SK-N-SH (cell line): Measurements from ENCODE around the gene SLC13A3. TPM values are rescaled to one million over a fixed set of nuclear protein-coding genes. Genes with fewer than 3 reads are reported as not detected.

Experiments used
- CTCF ChIA-PET: fragments of 300-600, 350-600 bp; formaldehyde crosslinking; extraction: SDS; loops from one replicate; lab custom pipeline; 2021; lab: Yijun Ruan, JAX
- POLR2A ChIA-PET: fragments of 350-600 bp; sonication (Branson Sonifier 250); formaldehyde crosslinking; extraction: SDS; loops from one replicate; lab custom pipeline; 2020; ENCODE audit warnings: antibody characterized with exemption, inconsistent platforms; lab: Yijun Ruan, JAX
- DNase-seq: peaks from one replicate; pipeline ENCODE4 v3.0.0; 2012
- H2AFZ ChIP-seq: fragments of 200-600 bp; sonication (generic); 2 replicates; pipeline ENCODE4 v1.8.1; 2016; ENCODE audit warnings: antibody characterized with exemption, mild to moderate bottlenecking, low read depth
- H3F3A ChIP-seq: fragments of 200-600 bp; sonication (generic); replicated peaks from 2 replicates; pipeline ENCODE3; 2016; ENCODE audit warnings: antibody characterized with exemption, mild to moderate bottlenecking; ENCODE audit not compliant: insufficient read depth
- H3K27ac ChIP-seq, 2 experiments: fragments of 200-500 bp in 1 of 2; fragments of 200-600 bp in 1 of 2; sonication (Bioruptor generic) in 1 of 2; sonication (generic), shearing (Covaris generic) in 1 of 2; 2 replicates each; pipeline versions ENCODE4 v1.5.1 to v1.6.1; 2014 to 2016; ENCODE audit warnings: low read depth in 2 of 2, inconsistent platforms in 1 of 2, low read length in 1 of 2, mild to moderate bottlenecking in 1 of 2, mixed read lengths in 1 of 2
- H3K27me3 ChIP-seq: fragments of 200-600 bp; sonication (generic), shearing (Covaris generic); 2 replicates; pipeline ENCODE4 v1.6.1; 2016; ENCODE audit warnings: mixed run types; ENCODE audit not compliant: insufficient read depth
- H3K36me3 ChIP-seq, 2 experiments: fragments of 200-500 bp in 1 of 2; fragments of 200-600 bp in 1 of 2; sonication (Bioruptor generic) in 1 of 2; sonication (generic) in 1 of 2; replicated peaks in 1 of 2; 2 replicates each; pipeline versions ENCODE3 to v1.5.1; 2014 to 2016; ENCODE audit warnings: low read length in 1 of 2, mild to moderate bottlenecking in 1 of 2; ENCODE audit not compliant: insufficient read depth in 2 of 2, control insufficient read depth in 1 of 2
- H3K4me1 ChIP-seq, 2 experiments: fragments of 200-500 bp in 1 of 2; fragments of 200-600 bp in 1 of 2; sonication (Bioruptor generic) in 1 of 2; sonication (generic), shearing (Covaris generic) in 1 of 2; 2 replicates each; pipeline versions ENCODE4 v1.5.1 to v1.6.1; 2014 to 2016; ENCODE audit warnings: low read depth in 1 of 2, low read length in 1 of 2, mixed run types in 1 of 2; ENCODE audit not compliant: insufficient read depth in 2 of 2, control insufficient read depth in 1 of 2
- H3K4me2 ChIP-seq: fragments of 200-600 bp; sonication (generic), shearing (Covaris generic); 2 replicates; pipeline ENCODE4 v1.6.1; 2017; ENCODE audit warnings: mixed run types
- H3K4me3 ChIP-seq, 2 experiments: fragments of 200-500 bp in 1 of 2; fragments of 200-600 bp in 1 of 2; sonication (Bioruptor generic) in 1 of 2; sonication (generic), shearing (Covaris generic) in 1 of 2; 2 replicates each; pipeline versions ENCODE4 v1.5.1 to v1.8.1; 2014 to 2016; ENCODE audit warnings: low read depth in 2 of 2, inconsistent platforms in 1 of 2, low read length in 1 of 2, mild to moderate bottlenecking in 1 of 2, mixed read lengths in 1 of 2, moderate library complexity in 1 of 2
- H3K79me2 ChIP-seq: fragments of 200-600 bp; sonication (generic); 2 replicates; pipeline ENCODE4 v1.8.1; 2017; ENCODE audit warnings: mild to moderate bottlenecking; ENCODE audit not compliant: insufficient read depth
- H3K9ac ChIP-seq: fragments of 200-600 bp; sonication (generic); 2 replicates; pipeline ENCODE4 v1.6.1; 2017; ENCODE audit warnings: mixed run types
- H3K9me2 ChIP-seq: fragments of 200-600 bp; sonication (generic); 2 replicates; pipeline ENCODE4 v1.6.1; 2017; ENCODE audit warnings: mixed run types
- H3K9me3 ChIP-seq: fragments of 200-600 bp; sonication (generic); 2 replicates; pipeline ENCODE4 v1.6.1; 2017; ENCODE audit warnings: mixed run types, mild to moderate bottlenecking, moderate library complexity
- H4K20me1 ChIP-seq: fragments of 200-600 bp; sonication (generic); 2 replicates; pipeline ENCODE4 v1.6.1; 2017; ENCODE audit warnings: mild to moderate bottlenecking, mixed run types; ENCODE audit not compliant: insufficient read depth
- CHD2 ChIP-seq: fragments of 150-350 bp; IDR thresholded peaks from 2 replicates; pipeline ENCODE4 v1.6.1; 2018; ENCODE audit warnings: low read length; ENCODE audit not compliant: partially characterized antibody
- ELF1 ChIP-seq: IDR thresholded peaks from 2 replicates; pipeline ENCODE4 v1.4.0; 2012
- EP300 ChIP-seq, 2 experiments: IDR thresholded peaks; 2 replicates each; pipeline versions ENCODE4 v1.4.0 to v1.6.1; 2012; ENCODE audit warnings: borderline replicate concordance in 1 of 2, low read depth in 1 of 2, low read length in 1 of 2
- FOXJ3 ChIP-seq: sonication (generic); formaldehyde crosslinking; IDR thresholded peaks from 2 replicates; pipeline ENCODE4 v1.5.1; 2020; ENCODE audit warnings: mild to moderate bottlenecking, missing genetic modification reagents
- GABPA ChIP-seq: IDR thresholded peaks from 2 replicates; pipeline ENCODE4 v1.4.0; 2012; ENCODE audit warnings: low read depth, mild to moderate bottlenecking
- JUND ChIP-seq: IDR thresholded peaks from 2 replicates; pipeline ENCODE4 v1.4.0; 2012
- MAX ChIP-seq: IDR thresholded peaks from 2 replicates; pipeline ENCODE4 v1.4.0; 2012; ENCODE audit warnings: low read depth
- RFX5 ChIP-seq: IDR thresholded peaks from 2 replicates; pipeline ENCODE4 v1.6.1; 2012; ENCODE audit warnings: mild to moderate bottlenecking, improper control_type of control experiment, low read length
- RXRA ChIP-seq: IDR thresholded peaks from 2 replicates; pipeline ENCODE4 v1.4.0; 2012; ENCODE audit warnings: low read depth, mild to moderate bottlenecking, borderline replicate concordance
- USF1 ChIP-seq: IDR thresholded peaks from 2 replicates; pipeline ENCODE4 v1.4.0; 2012; ENCODE audit warnings: low read depth, borderline replicate concordance
- USF2 ChIP-seq: fragments of 150-350 bp; IDR thresholded peaks from 2 replicates; pipeline ENCODE4 v1.6.1; 2017; ENCODE audit warnings: antibody characterized with exemption, low read length, low read depth, borderline replicate concordance
- ZBTB33 ChIP-seq: IDR thresholded peaks from 2 replicates; pipeline ENCODE4 v1.4.0; 2012; ENCODE audit warnings: low read depth, borderline replicate concordance
- whole genome bisulfite sequencing: methylation state at CpG from one replicate; pipeline ENCODE4 v1.1.6; 2017; ENCODE audit warnings: low lambda C conversion rate; 5-methylcytosine and 5-hydroxymethylcytosine counted together
- polyA plus RNA-seq, 3 experiments: library from polyadenylated mRNA; depleted of rRNA; stranded (reverse); fragments of >200 nt; gene quantifications; 2 replicates each; pipeline ENCODE4 v1.2.3, GENCODE V29; 2012

SLC13A3 gene
- polyA plus RNA-seq, 1 of the 3 experiments (the other 2 are of a cell fraction) = 0.10 TPM

- Histone ChIP-seq H3K9me2 (no peaks in the 10 kb centered on the region), H3K79me2 (no peaks in the 10 kb centered on the region), H3K27me3 (no peaks in the 10 kb centered on the region), H3K4me2 (no peak overlapping the region), H2AFZ (no peak overlapping the region), H3K36me3 (no peaks in the 10 kb centered on the region), H3K4me3 (no peak overlapping the region), H3K27ac (no peak overlapping the region), H3K9me3 (no peaks in the 10 kb centered on the region), H3F3A (no peaks in the 10 kb centered on the region), H3K9ac (no peak overlapping the region), H4K20me1 (no peaks in the 10 kb centered on the region), H3K4me1 (no peaks in the 10 kb centered on the region)
- no peak for TF ChIP-seq USF2
- no peak for TF ChIP-seq JUND
- TF ChIP-seq MAX = no peak
- TF ChIP-seq FOXJ3 = no peak
- TF ChIP-seq EP300 (IDR thresholded peaks at IDR 0.05; ENCODE audit: borderline replicate concordance in 1 of 2, low read depth in 1 of 2, low read length in 1 of 2) = no peak
- TF ChIP-seq RFX5 = no peak
- TF ChIP-seq GABPA = no peak
- TF ChIP-seq USF1 = no peak
- no peak for TF ChIP-seq CHD2
- no peak for TF ChIP-seq RXRA
- TF ChIP-seq ZBTB33 = no peak
- no peak for TF ChIP-seq ELF1
- 35% methylated on average over 3 of the region's 3 CpGs for WGBS
- POLR2A ChIA-PET = no interaction called here
- CTCF ChIA-PET = interaction anchor here (0.9 to 10.0 kb wide), 5 partner anchors 40 to 624 kb away, joined by 3 to 116 read pairs (median 5); partner anchors contain the start of gene TP53RK
- no peak for DNase-seq
Measured at GRCh38 chr20:46519471-46520068, 131.7 kb downstream of the SLC13A3 start.
